K562 (cell line): ENCODE results near the gene UTP11. TPM values are rescaled to one million over a fixed set of nuclear protein-coding genes. Genes with fewer than 3 reads are reported as not detected.
"Not testable (repeated sequence)": the region's sequence is repeated elsewhere in the genome, so short reads cannot be mapped to it uniquely, and the experiment has no call there.

Experiments
- ATAC-seq: fragments of 200-7000 bp; cut with Tn5 transposase; 3 replicates; pipeline ENCODE4 v1.9.1; 2020; ENCODE audit warnings: moderate library complexity
- BruUV-seq: library from RNA; stranded (reverse); fragments of 400-500 nt; replicated peaks from 2 replicates; lab custom pipeline; 2021; lab: Mats Ljungman, UMichigan
- CTCF ChIA-PET: fragments of 300-600 bp; formaldehyde crosslinking; extraction: SDS; loops from one replicate; lab custom pipeline; 2021; ENCODE audit warnings: low intra/inter-chr PET ratio; lab: Yijun Ruan, JAX
- POLR2A ChIA-PET: fragments of 300-600, 350-650 bp; sonication (Branson Sonifier 250); formaldehyde crosslinking; extraction: SDS; loops from one replicate; lab custom pipeline; 2021; ENCODE audit warnings: antibody characterized with exemption, inconsistent platforms; lab: Yijun Ruan, JAX
- DNase-seq, 4 experiments: peaks; one replicate each; pipeline versions ENCODE4 v3.0.0 to v3.0.0-alpha.2; 2011 to 2018; ENCODE audit warnings: low spot score in 3 of 4, mixed read lengths in 3 of 4; ENCODE audit errors: extremely low read depth in 1 of 4
- FAIRE-seq: peaks from 2 replicates; lab custom pipeline; 2011; peaks lifted over from hg19 to GRCh38; lab: Jason Lieb, UNC
- H2AFZ ChIP-seq: 2 replicates; pipeline ENCODE4 v1.6.0; 2011; ENCODE audit warnings: low read depth, low read length, control low read depth, inconsistent platforms
- H3K27ac ChIP-seq: fragments of 200-600 bp; 3 replicates; pipeline ENCODE4 v1.8.0; 2011; ENCODE audit warnings: low read depth, mild to moderate bottlenecking, control low read depth, inconsistent platforms, low read length, moderate library complexity, mixed read lengths; ENCODE audit errors: extremely low read depth
- H3K27me3 ChIP-seq, 2 experiments: fragments of 300-600 bp in 1 of 2; 2 replicates in 1 of 2; 3 replicates in 1 of 2; pipeline versions ENCODE4 v1.6.0 to v1.8.0; 2011; ENCODE audit warnings: inconsistent platforms in 2 of 2, low read length in 2 of 2, mild to moderate bottlenecking in 1 of 2, mixed read lengths in 1 of 2, moderate library complexity in 1 of 2; ENCODE audit not compliant: control insufficient read depth in 2 of 2, insufficient read depth in 2 of 2
- H3K36me3 ChIP-seq: fragments of 300-600 bp; 3 replicates; pipeline ENCODE4 v1.8.0; 2011; ENCODE audit warnings: mild to moderate bottlenecking, low read length, inconsistent platforms; ENCODE audit not compliant: control insufficient read depth, insufficient read depth
- H3K4me1 ChIP-seq, 2 experiments: fragments of 200-600 bp in 1 of 2; replicated peaks in 1 of 2; 2 replicates in 1 of 2; 3 replicates in 1 of 2; pipeline versions ENCODE4 v1.5.1 to v1.8.0; 2011; ENCODE audit warnings: inconsistent platforms in 2 of 2, low read length in 2 of 2, mild to moderate bottlenecking in 1 of 2, mixed read lengths in 1 of 2, moderate library complexity in 1 of 2; ENCODE audit not compliant: control insufficient read depth in 2 of 2, insufficient read depth in 2 of 2
- H3K4me2 ChIP-seq: 2 replicates; pipeline ENCODE4 v1.6.1; 2011; ENCODE audit warnings: low read length, control low read depth, inconsistent platforms, mixed read lengths; ENCODE audit not compliant: insufficient read depth
- H3K4me3 ChIP-seq: fragments of 200-600 bp; sonication (generic), shearing (Covaris generic); 2 replicates; pipeline ENCODE4 v1.5.1; 2016; ENCODE audit warnings: control low read depth, inconsistent platforms
- H3K79me2 ChIP-seq: fragments of 200-600 bp; 3 replicates; pipeline ENCODE4 v1.8.0; 2011; ENCODE audit warnings: low read length, inconsistent platforms; ENCODE audit not compliant: control insufficient read depth, insufficient read depth
- H3K9ac ChIP-seq, 2 experiments: 2 replicates each; pipeline versions ENCODE4 v1.6.0 to v1.6.1; 2011; ENCODE audit warnings: low read depth in 2 of 2, low read length in 2 of 2, control low read depth in 1 of 2, inconsistent platforms in 1 of 2, mild to moderate bottlenecking in 1 of 2, mixed read lengths in 1 of 2; ENCODE audit not compliant: insufficient read depth in 1 of 2
- H3K9me1 ChIP-seq: one replicate; pipeline ENCODE4 v1.6.0; 2011; ENCODE audit warnings: inconsistent platforms, mild to moderate bottlenecking, low read length, moderate library complexity; ENCODE audit not compliant: control insufficient read depth, insufficient read depth
- H3K9me3 ChIP-seq: replicated peaks from 2 replicates; pipeline ENCODE4 v1.5.1; 2011; ENCODE audit warnings: low read depth, low read length, inconsistent platforms; ENCODE audit not compliant: control insufficient read depth, insufficient read depth
- H4K20me1 ChIP-seq: replicated peaks from 2 replicates; pipeline ENCODE4 v1.6.1; 2011; ENCODE audit warnings: low read length, inconsistent platforms, mixed read lengths; ENCODE audit not compliant: control insufficient read depth, insufficient read depth
- BRD9 ChIP-seq: fragments of 450-650 bp; IDR thresholded peaks from 2 replicates; pipeline ENCODE4 v1.6.1; 2018; ENCODE audit warnings: low read depth; ENCODE audit not compliant: partially characterized antibody
- CEBPB ChIP-seq: fragments of 450-650 bp; IDR thresholded peaks from 2 replicates; pipeline ENCODE4 v1.6.1; 2016; ENCODE audit warnings: missing genetic modification characterization, missing compliant biosample characterization
- NR2F6 ChIP-seq: fragments of 450-650 bp; formaldehyde crosslinking; IDR thresholded peaks from 2 replicates; pipeline ENCODE4 v1.4.0; 2020; ENCODE audit warnings: mild to moderate bottlenecking
- PML ChIP-seq: IDR thresholded peaks from 2 replicates; pipeline ENCODE4 v1.6.1; 2012; ENCODE audit warnings: low read length, inconsistent platforms
- SMARCB1 ChIP-seq: IDR thresholded peaks from 2 replicates; pipeline ENCODE4 v1.6.1; 2011; ENCODE audit warnings: improper control_type of control experiment, low read depth; ENCODE audit not compliant: insufficient read length
- SMC3 ChIP-seq: conservative IDR thresholded peaks from 2 replicates; pipeline ENCODE4 v1.6.1; 2011; ENCODE audit warnings: low read depth, low read length, improper control_type of control experiment; ENCODE audit not compliant: insufficient read depth
- SP1 ChIP-seq: sonication (generic); formaldehyde crosslinking; IDR thresholded peaks from 2 replicates; pipeline ENCODE4 v1.8.1; 2022; ENCODE audit warnings: mild to moderate bottlenecking, missing genetic modification reagents
- TBL1XR1 ChIP-seq, 2 experiments: IDR thresholded peaks; 2 replicates each; pipeline ENCODE4 v1.6.1; 2012; ENCODE audit warnings: improper control_type of control experiment in 2 of 2, low read length in 2 of 2, mild to moderate bottlenecking in 1 of 2
- ZBTB17 ChIP-seq: fragments of 450-650 bp; formaldehyde crosslinking; IDR thresholded peaks from 2 replicates; pipeline ENCODE4 v1.4.0; 2020; ENCODE audit warnings: mild to moderate bottlenecking
- ZEB2 ChIP-seq: fragments of 450-650 bp; IDR thresholded peaks from 2 replicates; pipeline ENCODE4 v1.6.1; 2016
- ZNF121 ChIP-seq: sonication (generic); formaldehyde crosslinking; conservative IDR thresholded peaks from 2 replicates; pipeline ENCODE4 v1.8.0; 2022; ENCODE audit warnings: missing genetic modification reagents
- ZNF124 ChIP-seq: sonication (generic); formaldehyde crosslinking; IDR thresholded peaks from 2 replicates; pipeline ENCODE4 v1.8.1; 2022; ENCODE audit warnings: missing genetic modification reagents
- ZNF217 ChIP-seq: sonication (generic); formaldehyde crosslinking; IDR thresholded peaks from 2 replicates; pipeline ENCODE4 v1.8.0; 2022; ENCODE audit warnings: mild to moderate bottlenecking, missing genetic modification reagents
- WGBS: fragments of 100-300 bp; shearing (Covaris generic); methylation state at CpG from one replicate; pipeline ENCODE4 v1.1.6; 2016; ENCODE audit warnings: low coverage, mixed read lengths; ENCODE audit not compliant: insufficient coverage; ENCODE audit errors: missing lambda C conversion rate; 5-methylcytosine and 5-hydroxymethylcytosine counted together
- in situ Hi-C: fragments of 300-500 bp; cut with MboI; formaldehyde crosslinking; loops from 4 replicates; pipeline ENCODE4 v1.15.0; 2018; ENCODE audit warnings: inconsistent platforms, mixed read lengths
- intact Hi-C: fragments of 100-400 bp; cut with micrococcal nuclease; formaldehyde crosslinking; loops from 2 replicates; pipeline ENCODE4 v1.14.2; 2022
- polyA plus RNA-seq, 8 experiments: library from polyadenylated mRNA; depleted of rRNA in 4 of 8; stranded (reverse) in 5 of 8; unstranded in 3 of 8; fragments of >200 nt; fragmentation: Nextera tagmentation in 2 of 8; fragmentation: Illumina TruSeq in 1 of 8; extraction: Ambion mirVana in 2 of 8; extraction: Trizol in 1 of 8; gene quantifications; 2 replicates each; pipeline versions ENCODE4 v1.2.1 to v1.2.3, GENCODE V29; 2011 to 2014; ENCODE audit warnings: inconsistent platforms in 1 of 8, missing spikeins in 1 of 8
- total RNA-seq, 7 experiments: library from RNA; depleted of rRNA in 6 of 7; stranded (reverse); fragments of >200 nt in 6 of 7; fragmentation: Illumina TruSeq in 2 of 7; extraction: Trizol in 2 of 7; gene quantifications; 2 replicates each; pipeline versions ENCODE4 v1.2.1 to v1.2.3, GENCODE V29; 2011 to 2021; ENCODE audit warnings: low replicate concordance in 1 of 7
- TF ChIP-seq, protein P1 (sequence below), 2 experiments: fragments of 200-800 bp in 1 of 2; sonication (Bioruptor generic) in 1 of 2; sonication (generic) in 1 of 2; formaldehyde crosslinking in 1 of 2; IDR thresholded peaks in 1 of 2; conservative IDR thresholded peaks in 1 of 2; 2 replicates each; pipeline versions ENCODE4 v1.5.0 to v1.6.1; 2016 to 2020; ENCODE audit warnings: missing compliant biosample characterization in 1 of 2, missing genetic modification characterization in 1 of 2, missing genetic modification reagents in 1 of 2

The UTP11 gene
- total and polyA plus RNA-seq, 9 of the 15 experiments (the other 6 are each of a cell fraction or from before 2014, with no cell fraction given) = 91.1 to 378 (median 221) TPM

DNA sequence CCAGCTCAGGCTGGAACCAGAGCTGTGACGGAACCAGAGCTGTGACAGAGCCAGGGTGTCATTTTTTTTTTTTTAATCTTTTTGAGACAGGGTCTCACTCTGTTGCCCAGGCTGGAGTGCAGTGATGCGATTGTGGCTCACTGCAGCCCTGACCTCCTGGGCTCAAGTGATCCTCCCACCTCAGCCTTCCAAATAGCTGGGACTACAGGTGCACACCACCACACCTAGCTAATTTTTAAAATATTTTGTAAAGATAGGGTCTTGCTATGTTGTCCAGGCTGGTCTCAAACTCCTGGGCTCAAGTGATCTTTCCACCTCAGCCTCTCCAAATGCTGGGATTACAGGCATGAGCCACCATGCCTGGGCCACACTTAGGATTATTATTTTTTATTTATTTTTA lies 20.5 kb downstream of the UTP11 start:
- H3K4me2 ChIP-seq, H3K27ac ChIP-seq, H3K4me3 ChIP-seq, H3K9me3 ChIP-seq, H3K79me2 ChIP-seq, H3K9ac ChIP-seq, H3K36me3 ChIP-seq, H3K9me1 ChIP-seq, H2AFZ ChIP-seq, BruUV-seq, FAIRE-seq, ATAC-seq, H3K27me3 ChIP-seq, DNase-seq, CTCF ChIA-PET: not testable (repeated sequence)
- Histone ChIP-seq H3K4me1 (peaks cover 19 to 34% of the 10 kb centered on the region in 2 experiments), H4K20me1 (peaks cover 18% of the 10 kb centered on the region)
- WGBS = 47% methylated on average over 2 of the region's 2 CpGs
- intact Hi-C loops = loop anchor here (10.0 kb wide), 1 partner anchor 472 kb away; no protein-coding TSS in a partner anchor
- in situ Hi-C loops = loop anchor here (25.0 kb wide), 1 partner anchor 554 kb away; no protein-coding TSS in a partner anchor
- POLR2A ChIA-PET = interaction anchor here (0.5 to 1.0 kb wide), 3 partner anchors 14 to 602 kb away, joined by 3 read pairs; no protein-coding TSS in a partner anchor
- TF ChIP-seq ZNF121 (CRISPR knock-in tag) = peak; percentile 95

DNA sequence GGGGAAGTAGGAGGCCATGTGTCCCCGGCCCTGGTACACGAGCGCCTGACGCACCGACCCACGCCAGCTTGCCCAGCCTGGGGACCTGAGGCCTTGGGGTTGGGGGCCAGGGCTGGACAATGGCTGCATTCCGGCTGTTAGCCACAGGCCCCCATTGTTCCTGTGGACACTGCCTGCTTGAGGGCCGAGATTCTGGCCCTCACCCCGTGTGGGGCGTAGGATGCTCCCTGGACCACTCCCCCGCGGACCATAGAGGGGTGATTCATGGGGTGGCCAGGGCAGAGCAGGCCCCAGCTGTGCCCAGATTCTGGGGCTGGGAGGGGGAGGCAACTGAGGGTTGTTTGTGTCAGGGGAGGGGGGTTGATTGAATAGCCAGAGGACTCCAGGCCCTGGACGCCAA lies 22.3 kb downstream of the UTP11 start:
- H3K4me1 ChIP-seq = peaks cover 15 to 22% of the 10 kb centered on the region in 2 experiments
- no peak overlapping the region for H3K4me3 ChIP-seq
- H3K36me3 ChIP-seq = no peaks in the 10 kb centered on the region
- no peak overlapping the region for H2AFZ ChIP-seq
- H3K4me2 ChIP-seq = no peak overlapping the region
- no peak overlapping the region for H3K27ac ChIP-seq
- no peak for ATAC-seq
- FAIRE-seq = no peak
- BruUV-seq = no TSS peak
- ChIA-PET POLR2A (interaction anchor here (0.7 to 1.4 kb wide), 3 partner anchors 8 to 475 kb away, joined by 3 to 7 read pairs (median 4); no protein-coding TSS in a partner anchor), CTCF (no interaction called here)
- no peaks in the 10 kb centered on the region for H3K79me2 ChIP-seq
- intact Hi-C loops = loop anchor here (5.0 to 10.0 kb wide), 4 partner anchors 37 to 802 kb away; no protein-coding TSS in a partner anchor
- peaks cover 6% of the 10 kb centered on the region for H4K20me1 ChIP-seq
- 0 out of 4 replicates have a peak overlapping the region, but pooled peaks of 1 of the 2 experiments have one; percentile 7 for H3K9ac ChIP-seq
- H3K9me1 ChIP-seq = no peaks in the 10 kb centered on the region
- DNase-seq = no peak
- WGBS = 48% methylated on average over 13 of the region's 13 CpGs
- in situ Hi-C loops = loop anchor here (25.0 kb wide), 1 partner anchor 552 kb away; no protein-coding TSS in a partner anchor
- H3K9me3 ChIP-seq = no peaks in the 10 kb centered on the region
- peaks cover 3 to 11% of the 10 kb centered on the region in 2 experiments; a peak in 1 of 5 replicates for H3K27me3 ChIP-seq
- TF ChIP-seq ZNF124 (CRISPR knock-in tag) (no peak), SMARCB1 (no peak), ZBTB17 (CRISPR knock-in tag) (no peak), SMC3 (no peak), BRD9 (no peak), NR2F6 (CRISPR knock-in tag) (no peak), SP1 (CRISPR knock-in tag) (no peak), PML (no peak), TBL1XR1 (IDR thresholded peaks at IDR 0.05; ENCODE audit: low read length in 2 of 2) (no peak), ZNF217 (no peak), CEBPB (tag) (no peak), ZEB2 (no peak)
- TF ChIP-seq, protein P1, sequence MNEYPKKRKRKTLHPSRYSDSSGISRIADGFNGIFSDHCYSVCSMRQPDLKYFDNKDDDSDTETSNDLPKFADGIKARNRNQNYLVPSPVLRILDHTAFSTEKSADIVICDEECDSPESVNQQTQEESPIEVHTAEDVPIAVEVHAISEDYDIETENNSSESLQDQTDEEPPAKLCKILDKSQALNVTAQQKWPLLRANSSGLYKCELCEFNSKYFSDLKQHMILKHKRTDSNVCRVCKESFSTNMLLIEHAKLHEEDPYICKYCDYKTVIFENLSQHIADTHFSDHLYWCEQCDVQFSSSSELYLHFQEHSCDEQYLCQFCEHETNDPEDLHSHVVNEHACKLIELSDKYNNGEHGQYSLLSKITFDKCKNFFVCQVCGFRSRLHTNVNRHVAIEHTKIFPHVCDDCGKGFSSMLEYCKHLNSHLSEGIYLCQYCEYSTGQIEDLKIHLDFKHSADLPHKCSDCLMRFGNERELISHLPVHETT (CRISPR knock-in tag; conservative IDR thresholded peaks at IDR 0.05 in 1 of 2, IDR thresholded peaks at IDR 0.05 in 1 of 2) = no peak
